Activated CD8-positive, alpha-beta T cell treated with anti-CD3 and anti-CD28 coated beads for 36 hours (primary cell): Measurements from ENCODE around the gene SPIN1. TPM values are rescaled to one million over a fixed set of nuclear protein-coding genes. Genes with fewer than 3 reads are reported as not detected.

Experiments
- ATAC-seq: fragments of 200-7000 bp; cut with Tn5 transposase; one replicate; pipeline ENCODE4 v1.10.0; 2021; ENCODE audit warnings: mild to moderate bottlenecking, moderate library complexity
- CTCF ChIA-PET: fragments of 350-600 bp; sonication (Branson Sonifier 250); formaldehyde crosslinking; loops from one replicate; lab custom pipeline; 2021; ENCODE audit warnings: antibody characterized with exemption; lab: Charles Lee
- POLR2A ChIA-PET: fragments of 350-600 bp; sonication (Branson Sonifier 250); formaldehyde crosslinking; loops from one replicate; lab custom pipeline; 2021; ENCODE audit warnings: antibody characterized with exemption; lab: Charles Lee
- DNase-seq: peaks from one replicate; pipeline ENCODE4 v3.0.0-alpha.2; 2020
- H3K27ac Mint-ChIP-seq: one replicate; pipeline ENCODE4 v1.8.0; 2021; ENCODE audit warnings: mild to moderate bottlenecking, mixed read lengths
- H3K27me3 Mint-ChIP-seq: one replicate; pipeline ENCODE4 v1.8.0; 2021; ENCODE audit warnings: mixed read lengths
- H3K36me3 Mint-ChIP-seq: one replicate; pipeline ENCODE4 v1.8.0; 2021; ENCODE audit warnings: low read depth, mixed read lengths
- H3K4me1 Mint-ChIP-seq: one replicate; pipeline ENCODE4 v1.8.0; 2021; ENCODE audit warnings: low read depth, mixed read lengths
- H3K4me3 Mint-ChIP-seq: one replicate; pipeline ENCODE4 v1.8.0; 2021; ENCODE audit warnings: mild to moderate bottlenecking, moderate library complexity, mixed read lengths
- H3K9me3 Mint-ChIP-seq: one replicate; pipeline ENCODE4 v1.8.0; 2021; ENCODE audit warnings: mixed read lengths
- CTCF ChIP-seq: fragments of 200-600 bp; IDR thresholded peaks from one replicate; pipeline ENCODE4 v1.8.0; 2022; ENCODE audit warnings: antibody characterized with exemption, mild to moderate bottlenecking
- intact Hi-C: fragments of 100-400 bp; cut with micrococcal nuclease; formaldehyde crosslinking; loops from one replicate; pipeline ENCODE4 v1.10.0; 2022
- total RNA-seq, 2 experiments: library from RNA; stranded (reverse); gene quantifications; one replicate each; pipeline ENCODE4 v1.2.3, GENCODE V29; 2021

The SPIN1 gene
- total RNA-seq, 2 experiments from 2014 or later: 31.2 to 32.0 TPM

- H3K4me1 Mint-ChIP-seq: peaks cover 46% of the 10 kb centered on the region
- ChIA-PET POLR2A (interaction anchor here (1.1 kb wide), 1 partner anchor 13 kb away, joined by 3 read pairs; no protein-coding TSS in a partner anchor), CTCF (no interaction called here)
- no peaks in the 10 kb centered on the region for H3K9me3 Mint-ChIP-seq
- no peak for DNase-seq
- no peak for TF ChIP-seq CTCF
- no peak overlapping the region for H3K4me3 Mint-ChIP-seq
- H3K27ac Mint-ChIP-seq: no peak overlapping the region
- intact Hi-C loops: no loop called here
- no peaks in the 10 kb centered on the region for H3K27me3 Mint-ChIP-seq
- no peak for ATAC-seq
- H3K36me3 Mint-ChIP-seq: peaks cover 54% of the 10 kb centered on the region
Observed at GRCh38 chr9:88437210-88438146, 49.2 kb downstream of the SPIN1 start.

DNA sequence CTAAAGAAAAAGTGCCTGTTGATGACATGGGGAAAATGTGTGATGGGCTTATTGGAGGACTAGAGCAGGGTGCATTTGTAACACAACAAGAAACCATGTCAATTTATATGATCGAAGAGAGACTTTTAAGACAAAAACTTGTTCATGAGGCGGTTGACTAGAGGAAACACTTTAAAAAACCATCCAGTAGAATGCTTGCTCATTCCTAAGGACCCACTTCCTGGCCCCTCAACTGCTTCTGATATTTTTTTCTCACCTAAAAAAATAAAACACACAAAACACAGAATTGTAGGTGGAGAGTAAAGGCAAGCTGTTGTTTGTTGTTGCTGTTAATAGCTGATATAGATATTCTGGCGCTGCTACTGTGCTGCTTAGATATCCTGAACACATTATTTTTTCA lies 50.6 kb downstream of the SPIN1 start:
- no peak for TF ChIP-seq CTCF
- no peak for ATAC-seq
- H3K27ac Mint-ChIP-seq: no peak overlapping the region
- no peak overlapping the region for H3K4me3 Mint-ChIP-seq
- H3K36me3 Mint-ChIP-seq: peaks cover 52% of the 10 kb centered on the region
- H3K4me1 Mint-ChIP-seq: peaks cover 44% of the 10 kb centered on the region
- no peaks in the 10 kb centered on the region for H3K9me3 Mint-ChIP-seq
- ChIA-PET POLR2A (no interaction called here), CTCF (no interaction called here)
- DNase-seq: no peak
- intact Hi-C loops: no loop called here
- H3K27me3 Mint-ChIP-seq: no peaks in the 10 kb centered on the region

DNA sequence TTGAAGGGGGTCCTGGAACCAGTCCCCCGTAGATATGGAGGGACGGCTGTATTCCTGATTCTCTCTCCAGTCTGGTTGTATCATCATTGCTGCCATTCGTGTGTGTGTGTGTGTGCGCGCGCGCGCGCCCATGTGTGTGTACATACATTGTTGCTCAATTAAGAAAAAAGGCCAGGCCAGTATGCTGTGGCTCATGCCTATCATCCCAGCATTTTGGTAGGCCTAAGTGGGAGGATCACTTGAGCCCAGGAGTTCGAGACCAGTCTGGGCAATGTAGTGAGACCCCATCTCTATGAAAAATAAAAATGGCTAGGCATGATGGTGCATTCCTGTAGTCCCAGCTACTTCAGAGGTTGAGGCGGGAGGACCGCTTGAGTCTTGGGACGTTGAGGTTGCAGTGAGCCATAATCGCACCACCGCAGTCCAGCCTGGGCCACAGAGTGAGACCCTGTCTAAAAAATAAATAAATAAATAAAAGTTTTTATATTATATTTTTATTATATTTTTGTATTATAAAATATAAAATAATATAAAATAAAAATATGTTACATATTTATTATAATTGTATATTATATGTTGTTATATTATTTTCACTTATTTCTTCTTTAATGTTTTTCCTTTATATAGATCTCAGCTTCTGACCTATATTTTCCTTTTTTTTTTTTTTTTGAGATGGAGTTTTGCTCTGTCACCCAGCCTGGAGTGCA lies 53.2 kb downstream of the SPIN1 start:
- H3K27me3 Mint-ChIP-seq: no peaks in the 10 kb centered on the region
- DNase-seq (no peak), ATAC-seq (no peak)
- ChIA-PET POLR2A (no interaction called here), CTCF (no interaction called here)
- H3K27ac Mint-ChIP-seq: no peak overlapping the region
- peaks cover 34% of the 10 kb centered on the region for H3K4me1 Mint-ChIP-seq
- no peak for TF ChIP-seq CTCF
- no peak overlapping the region for H3K4me3 Mint-ChIP-seq
- peaks cover 43% of the 10 kb centered on the region for H3K36me3 Mint-ChIP-seq
- intact Hi-C loops: no loop called here
- peaks cover 4% of the 10 kb centered on the region for H3K9me3 Mint-ChIP-seq

- H3K9me3 Mint-ChIP-seq: peaks cover 7% of the 10 kb centered on the region
- no peak overlapping the region for H3K27ac Mint-ChIP-seq
- H3K27me3 Mint-ChIP-seq: no peaks in the 10 kb centered on the region
- DNase-seq (no peak), ATAC-seq (no peak)
- POLR2A ChIA-PET: interaction anchor here (0.6 kb wide), 1 partner anchor 127 kb away, joined by 3 read pairs; no protein-coding TSS in a partner anchor
- TF ChIP-seq CTCF: no peak
- peaks cover 43% of the 10 kb centered on the region for H3K4me1 Mint-ChIP-seq
- H3K4me3 Mint-ChIP-seq: no peak overlapping the region
- CTCF ChIA-PET: no interaction called here
- H3K36me3 Mint-ChIP-seq: peaks cover 34% of the 10 kb centered on the region
- intact Hi-C loops: no loop called here
Observed at GRCh38 chr9:88443480-88444113, 55.4 kb downstream of the SPIN1 start.
